A673 (cell line): ENCODE measurements around the gene MMADHC.

ENCODE experiments used
- CTCF ChIP-seq: fragments of 300-800, 200-600 bp; sonication (generic); conservative IDR thresholded peaks from 2 replicates; pipeline ENCODE4 v1.5.1; 2017; ENCODE audit warnings: low read depth, mild to moderate bottlenecking, antibody characterized with exemption, low read length, moderate library complexity, mixed read lengths
- EZH2 ChIP-seq: fragments of 200-600 bp; sonication (generic); IDR thresholded peaks from 2 replicates; pipeline ENCODE4 v1.6.1; 2017; ENCODE audit warnings: borderline replicate concordance, low read depth, mild to moderate bottlenecking, mixed read lengths, antibody characterized with exemption, low read length; ENCODE audit not compliant: poor library complexity, severe bottlenecking

DNA sequence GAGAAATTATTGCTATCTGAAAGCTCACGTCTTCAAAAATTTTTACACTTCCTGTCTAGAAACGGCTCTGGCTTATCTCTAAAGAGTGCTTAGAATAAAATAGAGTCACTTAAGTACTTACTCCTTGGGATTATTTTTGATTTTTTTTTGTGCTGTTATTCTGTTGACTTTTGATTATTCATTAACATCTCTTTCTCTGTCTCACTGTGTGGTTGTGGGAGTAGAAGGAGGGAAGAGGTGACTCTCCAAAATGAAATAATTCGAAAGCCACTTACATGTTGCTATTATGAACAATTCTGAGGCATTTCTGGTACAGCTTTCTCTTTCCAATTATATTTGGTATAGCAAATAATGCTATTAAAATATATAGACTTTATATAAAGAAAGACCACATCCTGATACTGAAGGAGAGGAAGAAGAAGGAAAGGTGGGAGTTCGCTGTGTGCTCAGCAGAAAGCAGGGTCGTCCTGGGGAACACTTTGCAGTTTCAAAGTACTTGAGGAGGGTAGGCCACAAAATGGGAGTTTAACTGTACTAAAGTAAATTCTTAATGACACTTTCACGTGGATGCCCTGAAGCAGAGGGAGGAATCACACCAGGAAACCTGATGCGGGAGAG is 9.6 kb upstream of the MMADHC start:
- TF ChIP-seq CTCF (no peak), EZH2 (no peak)
